Measurements from ENCODE around the gene OVCA2.
A peak's percentile ranks its signal among the peaks of the same experiment; 100 is the strongest.

OVCA2 gene

GRCh38 chr17:1995907-1996799, 45.7 kb upstream of the OVCA2 start (continued):
- TF ChIP-seq ZIC2 (tag by site-specific recombination; IDR thresholded peaks at IDR 0.05) (no peak), KLF8 (tag by site-specific recombination; IDR thresholded peaks at IDR 0.05) (no peak), MZF1 (tag by site-specific recombination; IDR thresholded peaks at IDR 0.05; ENCODE audit: borderline replicate concordance) (no peak), ZNF701 (tag by site-specific recombination; IDR thresholded peaks at IDR 0.05) (no peak), ZNF292 (tag by site-specific recombination; IDR thresholded peaks at IDR 0.05; ENCODE audit: borderline replicate concordance, low read depth) (no peak), ZNF530 (tag by site-specific recombination; IDR thresholded peaks at IDR 0.05; ENCODE audit: low read depth) (no peak), TSHZ1 (tag by site-specific recombination; IDR thresholded peaks at IDR 0.05; ENCODE audit: borderline replicate concordance) (no peak), ZNF280C (tag by site-specific recombination; IDR thresholded peaks at IDR 0.05) (no peak)

- Histone ChIP-seq H3K9me3 (ENCODE audit: control insufficient read depth, insufficient read depth, low read depth, low read length) (no peaks in the 10 kb centered on the region), H3K4me1 (ENCODE audit: control insufficient read depth, insufficient read depth, low read length) (peaks cover 15% of the 10 kb centered on the region), H3K36me3 (ENCODE audit: control insufficient read depth in 2 of 2, insufficient read depth in 1 of 2, low read length in 2 of 2) (no peaks in the 10 kb centered on the region), H3K4me3 (ENCODE audit: low read depth, low read length) (no peak overlapping the region), H3K27ac (ENCODE audit: extremely low read depth, low read depth, low read length) (no peak overlapping the region)
- ChIA-PET CTCF (interaction anchor here (1.3 to 1.4 kb wide), 2 partner anchors 29 to 88 kb away, joined by 5 read pairs; no protein-coding TSS in a partner anchor), POLR2A (interaction anchor here (0.7 to 1.2 kb wide), 4 partner anchors 13 to 161 kb away, joined by 3 to 8 read pairs (median 3); partner anchors contain the start of gene RTN4RL1)
- peak; percentile 98 for TF ChIP-seq ZNF623 (tag by site-specific recombination; IDR thresholded peaks at IDR 0.05)
- peak; percentile 57 for TF ChIP-seq GLIS1 (tag by site-specific recombination; IDR thresholded peaks at IDR 0.05)
- no peak for TF ChIP-seq CTCF (tag by site-specific recombination; IDR thresholded peaks at IDR 0.05)
Observed at GRCh38 chr17:1996800-1997288, 45.0 kb upstream of the OVCA2 start.

- peak overlapping the region; percentile 30; the same call in 1 of the 2 replicates for H3K27ac ChIP-seq (ENCODE audit: extremely low read depth, low read depth, low read length)
- ChIA-PET CTCF (interaction anchor here (0.5 to 1.4 kb wide), 2 partner anchors 29 to 274 kb away, joined by 3 to 5 read pairs; no protein-coding TSS in a partner anchor), POLR2A (interaction anchor here (0.7 to 1.2 kb wide), 3 partner anchors 13 to 16 kb away, joined by 3 to 8 read pairs (median 4); no protein-coding TSS in a partner anchor)
- H3K4me1 ChIP-seq (ENCODE audit: control insufficient read depth, insufficient read depth, low read length), result peaks cover 15% of the 10 kb centered on the region
- no peaks in the 10 kb centered on the region for H3K9me3 ChIP-seq (ENCODE audit: control insufficient read depth, insufficient read depth, low read depth, low read length)
- H3K36me3 ChIP-seq (ENCODE audit: control insufficient read depth in 2 of 2, insufficient read depth in 1 of 2, low read length in 2 of 2), result no peaks in the 10 kb centered on the region
- H3K4me3 ChIP-seq (ENCODE audit: low read depth, low read length), result peak overlapping the region; percentile 11; the same call in 1 of the 2 replicates
- peak; percentile 78 for TF ChIP-seq SCRT2 (tag by site-specific recombination; IDR thresholded peaks at IDR 0.05)
- TF ChIP-seq ZBTB8A (tag by site-specific recombination; IDR thresholded peaks at IDR 0.05), result no peak
- TF ChIP-seq ZNF473 (tag by site-specific recombination; IDR thresholded peaks at IDR 0.05), result no peak
- TF ChIP-seq ZBTB10 (tag by site-specific recombination; IDR thresholded peaks at IDR 0.05), result no peak
- TF ChIP-seq ZBTB44 (tag by site-specific recombination; IDR thresholded peaks at IDR 0.05), result peak; percentile 80
- peak; percentile 97 for TF ChIP-seq TRIM28 (IDR thresholded peaks at IDR 0.05; ENCODE audit: borderline replicate concordance, low read length)
- peak; percentile 37; the same call in 1 of the 2 replicates for TF ChIP-seq ZBTB48 (tag by site-specific recombination; IDR thresholded peaks at IDR 0.05)
Observed at GRCh38 chr17:1997289-1997926, 44.4 kb upstream of the OVCA2 start.
